Measurements from ENCODE around the gene GARS1.

DNA sequence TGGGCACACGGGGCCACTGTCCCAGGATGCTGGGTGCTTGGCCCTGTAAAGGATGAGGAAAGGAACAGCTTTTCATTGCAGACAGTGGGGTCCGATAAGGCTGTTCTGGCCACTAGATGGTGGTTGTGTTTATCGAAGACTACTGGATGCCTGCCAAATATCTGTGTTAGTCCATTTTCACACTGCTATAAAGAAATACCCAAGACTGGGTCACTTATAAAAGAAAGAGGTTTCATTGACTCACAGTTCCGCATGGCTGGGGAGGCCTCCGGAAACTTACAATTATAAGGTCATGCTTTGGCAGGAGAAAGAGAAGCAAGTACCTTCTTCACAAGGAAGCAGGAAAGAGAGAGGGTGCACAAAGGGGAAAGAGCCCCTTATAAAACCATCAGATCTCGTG lies 32.2 kb upstream of the GARS1 start:
- no peak for TF ChIP-seq POLR2A (IDR thresholded peaks at IDR 0.05)
- TF ChIP-seq, protein P1, sequence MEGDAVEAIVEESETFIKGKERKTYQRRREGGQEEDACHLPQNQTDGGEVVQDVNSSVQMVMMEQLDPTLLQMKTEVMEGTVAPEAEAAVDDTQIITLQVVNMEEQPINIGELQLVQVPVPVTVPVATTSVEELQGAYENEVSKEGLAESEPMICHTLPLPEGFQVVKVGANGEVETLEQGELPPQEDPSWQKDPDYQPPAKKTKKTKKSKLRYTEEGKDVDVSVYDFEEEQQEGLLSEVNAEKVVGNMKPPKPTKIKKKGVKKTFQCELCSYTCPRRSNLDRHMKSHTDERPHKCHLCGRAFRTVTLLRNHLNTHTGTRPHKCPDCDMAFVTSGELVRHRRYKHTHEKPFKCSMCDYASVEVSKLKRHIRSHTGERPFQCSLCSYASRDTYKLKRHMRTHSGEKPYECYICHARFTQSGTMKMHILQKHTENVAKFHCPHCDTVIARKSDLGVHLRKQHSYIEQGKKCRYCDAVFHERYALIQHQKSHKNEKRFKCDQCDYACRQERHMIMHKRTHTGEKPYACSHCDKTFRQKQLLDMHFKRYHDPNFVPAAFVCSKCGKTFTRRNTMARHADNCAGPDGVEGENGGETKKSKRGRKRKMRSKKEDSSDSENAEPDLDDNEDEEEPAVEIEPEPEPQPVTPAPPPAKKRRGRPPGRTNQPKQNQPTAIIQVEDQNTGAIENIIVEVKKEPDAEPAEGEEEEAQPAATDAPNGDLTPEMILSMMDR (IDR thresholded peaks at IDR 0.05), result no peak

All from right lobe of liver (tissue), 4 donors.